GM23338 (cell line): ENCODE data around the gene TRPM2. TPM values are rescaled to one million over a fixed set of nuclear protein-coding genes. Genes with fewer than 3 reads are reported as not detected.
"Not testable (repeated sequence)": the region's sequence is repeated elsewhere in the genome, so short reads cannot be mapped to it uniquely, and the experiment has no call there.

ENCODE experiments used
- ATAC-seq: fragments of 200-7000 bp; cut with Tn5 transposase; 3 replicates; pipeline ENCODE4 v1.9.1; 2020
- DNase-seq: peaks from one replicate; pipeline ENCODE4 v3.0.0-alpha.2; 2015; ENCODE audit warnings: low spot score
- H2AFZ ChIP-seq: fragments of 200-600 bp; sonication (generic); 2 replicates; pipeline ENCODE4 v1.8.0; 2016; ENCODE audit warnings: antibody characterized with exemption, mild to moderate bottlenecking, moderate library complexity
- H3F3A ChIP-seq: fragments of 200-600 bp; sonication (generic); replicated peaks from 2 replicates; pipeline ENCODE4 v1.8.0; 2017; ENCODE audit warnings: antibody characterized with exemption, mixed run types, low read depth
- H3K27ac ChIP-seq: fragments of 200-600 bp; sonication (generic); 2 replicates; pipeline ENCODE4 v1.6.1; 2016; ENCODE audit warnings: low read depth
- H3K27me3 ChIP-seq: fragments of 200-600 bp; sonication (generic); 2 replicates; pipeline ENCODE4 v1.8.0; 2016; ENCODE audit warnings: mild to moderate bottlenecking, mixed run types, moderate library complexity; ENCODE audit not compliant: insufficient read depth
- H3K36me3 ChIP-seq: fragments of 200-600 bp; sonication (generic); 2 replicates; pipeline ENCODE4 v1.8.0; 2016; ENCODE audit warnings: mild to moderate bottlenecking; ENCODE audit not compliant: insufficient read depth
- H3K4me1 ChIP-seq: fragments of 200-600 bp; sonication (generic); 2 replicates; pipeline ENCODE4 v1.8.0; 2016; ENCODE audit warnings: mild to moderate bottlenecking, moderate library complexity; ENCODE audit not compliant: insufficient read depth
- H3K4me2 ChIP-seq: fragments of 200-600 bp; sonication (generic); 2 replicates; pipeline ENCODE4 v1.7.1; 2017; ENCODE audit warnings: mixed run types
- H3K4me3 ChIP-seq: fragments of 200-600 bp; sonication (generic); 2 replicates; pipeline ENCODE4 v1.6.1; 2016; ENCODE audit warnings: mixed run types
- H3K79me2 ChIP-seq: fragments of 200-600 bp; sonication (generic); replicated peaks from 2 replicates; pipeline ENCODE4 v1.8.0; 2017; ENCODE audit warnings: mild to moderate bottlenecking; ENCODE audit not compliant: insufficient read depth
- H3K9me2 ChIP-seq: fragments of 200-600 bp; sonication (generic); 2 replicates; pipeline ENCODE4 v1.8.0; 2017; ENCODE audit not compliant: insufficient read depth
- H4K20me1 ChIP-seq: fragments of 200-600 bp; sonication (generic); replicated peaks from 2 replicates; pipeline ENCODE4 v1.8.0; 2017; ENCODE audit warnings: mild to moderate bottlenecking; ENCODE audit not compliant: insufficient read depth
- H3K27ac Mint-ChIP-seq: 2 replicates; pipeline ENCODE4 v1.8.0; 2020; ENCODE audit warnings: inconsistent platforms, mild to moderate bottlenecking, moderate library complexity, mixed read lengths
- H3K27me3 Mint-ChIP-seq: 3 replicates; pipeline ENCODE4 v1.8.0; 2022; ENCODE audit warnings: low read depth, mild to moderate bottlenecking, moderate library complexity, mixed read lengths, inconsistent platforms; ENCODE audit not compliant: insufficient read depth, poor library complexity
- H3K36me3 Mint-ChIP-seq: 3 replicates; pipeline ENCODE4 v1.8.0; 2021; ENCODE audit warnings: low read depth, mild to moderate bottlenecking, inconsistent platforms, moderate library complexity, mixed read lengths
- H3K4me1 Mint-ChIP-seq: 3 replicates; pipeline ENCODE4 v1.8.0; 2020; ENCODE audit warnings: mild to moderate bottlenecking, inconsistent platforms, mixed read lengths
- H3K4me3 Mint-ChIP-seq: 3 replicates; pipeline ENCODE4 v1.8.0; 2021; ENCODE audit warnings: moderate library complexity, mild to moderate bottlenecking, inconsistent platforms, mixed read lengths
- H3K9me3 Mint-ChIP-seq: 3 replicates; pipeline ENCODE4 v1.8.0; 2020; ENCODE audit warnings: moderate library complexity, mild to moderate bottlenecking, inconsistent platforms, mixed read lengths
- CREB1 ChIP-seq: fragments of 250-450 bp; sonication (Bioruptor Pico); IDR thresholded peaks from 2 replicates; pipeline ENCODE4 v1.5.0; 2020; ENCODE audit warnings: low read depth, mild to moderate bottlenecking, moderate library complexity
- CTCF ChIP-seq, 2 experiments: fragments of 200-600 bp in 1 of 2; sonication (generic) in 1 of 2; conservative IDR thresholded peaks; 2 replicates each; pipeline versions ENCODE4 v1.5.1 to v1.6.1; 2016 to 2017; ENCODE audit warnings: antibody characterized with exemption in 2 of 2, low read depth in 2 of 2, mild to moderate bottlenecking in 2 of 2, moderate library complexity in 1 of 2
- ETS1 ChIP-seq: IDR thresholded peaks from 2 replicates; pipeline ENCODE4 v1.6.1; 2016; ENCODE audit warnings: antibody characterized with exemption
- EZH2 ChIP-seq: fragments of 200-600 bp; sonication (generic); IDR thresholded peaks from one replicate; pipeline ENCODE4 v1.8.0; 2017; ENCODE audit warnings: antibody characterized with exemption, mild to moderate bottlenecking, low read depth; ENCODE audit not compliant: unreplicated experiment
- NANOG ChIP-seq: IDR thresholded peaks from 2 replicates; pipeline ENCODE4 v1.6.1; 2016; ENCODE audit warnings: antibody characterized with exemption, borderline replicate concordance
- POLR2AphosphoS5 ChIP-seq: IDR thresholded peaks from 2 replicates; pipeline ENCODE4 v1.6.1; 2016; ENCODE audit warnings: antibody characterized with exemption, low read depth
- REST ChIP-seq: IDR thresholded peaks from one replicate; pipeline ENCODE4 v1.6.1; 2018; ENCODE audit warnings: antibody characterized with exemption; ENCODE audit not compliant: unreplicated experiment
- STAT1 ChIP-seq: IDR thresholded peaks from one replicate; pipeline ENCODE4 v1.6.1; 2016; ENCODE audit warnings: antibody characterized with exemption; ENCODE audit not compliant: unreplicated experiment
- ZNF114 ChIP-seq: fragments of 250-450 bp; sonication (Bioruptor Pico); IDR thresholded peaks from 2 replicates; pipeline ENCODE4 v1.5.0; 2020; ENCODE audit warnings: mild to moderate bottlenecking, moderate library complexity
- ZNF331 ChIP-seq: fragments of 250-450 bp; sonication (Bioruptor Pico); IDR thresholded peaks from 2 replicates; pipeline ENCODE4 v1.5.0; 2020; ENCODE audit warnings: low read depth, mild to moderate bottlenecking, moderate library complexity
- polyA plus RNA-seq: library from polyadenylated mRNA; unstranded; fragments of >200 nt; fragmentation: Nextera tagmentation; extraction: Ambion mirVana; gene quantifications from 2 replicates; pipeline ENCODE4 v1.2.1, GENCODE V29; 2016
- total RNA-seq: library from RNA; depleted of rRNA; stranded (reverse); fragments of >200 nt; shearing (Covaris generic); gene quantifications from 2 replicates; pipeline ENCODE4 v1.2.3, GENCODE V29; 2014

Gene TRPM2
- total and polyA plus RNA-seq, 2 experiments from 2014 or later, result 0.53 to 0.83 TPM

GRCh38 chr21:44395260-44395659, 41.8 kb downstream of the TRPM2 start (continued):
- no peak for TF ChIP-seq REST
- TF ChIP-seq CREB1 (CRISPR knock-in tag), result no peak
- TF ChIP-seq ETS1, result no peak
- no peak for TF ChIP-seq POLR2AphosphoS5
- no peak for TF ChIP-seq NANOG
- TF ChIP-seq STAT1, result no peak
- no peak for TF ChIP-seq ZNF114 (CRISPR knock-in tag)
- no peak for TF ChIP-seq CTCF (conservative IDR thresholded peaks at IDR 0.05; ENCODE audit: low read depth in 2 of 2)
- no peak for TF ChIP-seq EZH2
- no peak for TF ChIP-seq ZNF331 (CRISPR knock-in tag)

GRCh38 chr21:44396803-44397202, 43.4 kb downstream of the TRPM2 start:
- H3K9me3 Mint-ChIP-seq, H3K9me2 ChIP-seq, H3K4me2 ChIP-seq, DNase-seq, H3F3A ChIP-seq, H4K20me1 ChIP-seq, H3K27ac Mint-ChIP-seq, H3K27ac ChIP-seq, H3K4me3 ChIP-seq, H3K79me2 ChIP-seq, H3K4me1 Mint-ChIP-seq, H3K4me3 Mint-ChIP-seq, H3K27me3 Mint-ChIP-seq, ATAC-seq, H2AFZ ChIP-seq, H3K27me3 ChIP-seq, H3K36me3 ChIP-seq, H3K36me3 Mint-ChIP-seq, H3K4me1 ChIP-seq: not testable (repeated sequence)
